Panc1 (cell line): ENCODE measurements around the gene PIK3R5. TPM values are rescaled to one million over a fixed set of nuclear protein-coding genes. Genes with fewer than 3 reads are reported as not detected.
A peak's percentile ranks its signal among the peaks of the same experiment; 100 is the strongest.

Experiments used
- ATAC-seq: fragments of 200-7000 bp; cut with Tn5 transposase; 2 replicates; pipeline ENCODE4 v1.9.1; 2020; ENCODE audit warnings: mild to moderate bottlenecking, moderate library complexity
- BruUV-seq: library from RNA; stranded (reverse); fragments of 400-500 nt; replicated peaks from 2 replicates; lab custom pipeline; 2021; lab: Mats Ljungman, UMichigan
- CTCF ChIA-PET: fragments of 300-600 bp; sonication (Branson Sonifier 250); formaldehyde crosslinking; loops from one replicate; lab custom pipeline; 2022; ENCODE audit warnings: antibody characterized with exemption; lab: Charles Lee
- POLR2A ChIA-PET: fragments of 300-600 bp; sonication (Branson Sonifier 250); formaldehyde crosslinking; loops from one replicate; lab custom pipeline; 2022; ENCODE audit warnings: antibody characterized with exemption; lab: Charles Lee
- DNase-seq: peaks from one replicate; pipeline ENCODE4 v3.0.0-alpha.2; 2010; ENCODE audit warnings: low read depth, low spot score
- H3K27ac ChIP-seq: 2 replicates; pipeline ENCODE4 v1.5.1; 2011; ENCODE audit warnings: mild to moderate bottlenecking, low read length, inconsistent platforms
- H3K27me3 ChIP-seq: fragments of 200-500 bp; sonication (Bioruptor generic); 2 replicates; pipeline ENCODE4 v1.6.0; 2014; ENCODE audit warnings: low read length, inconsistent platforms; ENCODE audit not compliant: control insufficient read depth, insufficient read depth
- H3K36me3 ChIP-seq: fragments of 200-500 bp; sonication (Bioruptor generic); 2 replicates; pipeline ENCODE4 v1.5.1; 2014; ENCODE audit warnings: inconsistent platforms, mild to moderate bottlenecking, low read length, moderate library complexity; ENCODE audit not compliant: control insufficient read depth, insufficient read depth
- H3K4me1 ChIP-seq: 2 replicates; pipeline ENCODE4 v1.5.1; 2011; ENCODE audit warnings: inconsistent platforms, mild to moderate bottlenecking, low read length, moderate library complexity; ENCODE audit not compliant: control insufficient read depth, insufficient read depth
- H3K4me3 ChIP-seq, 2 experiments: 2 replicates each; pipeline ENCODE4 v1.5.1; 2011 to 2012; ENCODE audit warnings: low read depth in 2 of 2, low read length in 2 of 2, mild to moderate bottlenecking in 2 of 2, inconsistent platforms in 1 of 2, moderate library complexity in 1 of 2
- H3K9me3 ChIP-seq: fragments of 200-500 bp; sonication (Bioruptor generic); 2 replicates; pipeline ENCODE4 v1.5.1; 2014; ENCODE audit warnings: low read depth, mild to moderate bottlenecking, inconsistent platforms, low read length, moderate library complexity; ENCODE audit not compliant: control insufficient read depth, insufficient read depth
- POLR2AphosphoS5 ChIP-seq: IDR thresholded peaks from 2 replicates; pipeline ENCODE4 v1.6.1; 2012; ENCODE audit warnings: mild to moderate bottlenecking, low read depth, low read length, moderate library complexity
- SIN3A ChIP-seq: IDR thresholded peaks from 2 replicates; pipeline ENCODE4 v1.6.1; 2012; ENCODE audit warnings: low read depth, mild to moderate bottlenecking, low read length, moderate library complexity, borderline replicate concordance; ENCODE audit not compliant: insufficient read depth
- TCF7L2 ChIP-seq: IDR thresholded peaks from 2 replicates; pipeline ENCODE4 v1.6.1; 2011; ENCODE audit warnings: mild to moderate bottlenecking, low read depth, low read length, inconsistent platforms
- in situ Hi-C: cut with HindIII; loops from 2 replicates; pipeline ENCODE4 v1.10.0; 2016; ENCODE audit warnings: low sequenced_read_pairs, low pct_unique_long_range_greater_than_20kb
- intact Hi-C: fragments of 100-400 bp; cut with micrococcal nuclease; formaldehyde crosslinking; loops from one replicate; pipeline ENCODE4 v1.10.0; 2022; ENCODE audit not compliant: unreplicated experiment
- total RNA-seq: library from RNA; stranded (reverse); gene quantifications from one replicate; pipeline ENCODE4 v1.2.1, GENCODE V29; 2021; ENCODE audit not compliant: unreplicated experiment
- TF ChIP-seq, protein P1 (sequence below): fragments of 450-650 bp; IDR thresholded peaks from 2 replicates; pipeline ENCODE4 v1.5.1; 2017; ENCODE audit warnings: mild to moderate bottlenecking
- TF ChIP-seq, protein P2 (sequence below), 2 experiments: IDR thresholded peaks; 2 replicates each; pipeline ENCODE4 v1.6.1; 2011 to 2012; ENCODE audit warnings: low read depth in 2 of 2, control low read depth in 1 of 2, low read length in 1 of 2, mild to moderate bottlenecking in 1 of 2, moderate library complexity in 1 of 2; ENCODE audit not compliant: insufficient read depth in 1 of 2

Gene PIK3R5
- total RNA-seq, 1 experiment from 2014 or later, result 0.15 TPM

- H3K27me3 ChIP-seq, result no peaks in the 10 kb centered on the region; the same call in 1 of the 2 replicates
- no peak for DNase-seq
- H3K27ac ChIP-seq, result no peak overlapping the region
- CTCF ChIA-PET, result no interaction called here
- H3K36me3 ChIP-seq, result no peaks in the 10 kb centered on the region
- BruUV-seq, result no TSS peak
- in situ Hi-C loops (no loop called here), intact Hi-C loops (no loop called here)
- H3K4me1 ChIP-seq, result no peaks in the 10 kb centered on the region
- no peak overlapping the region for H3K4me3 ChIP-seq
- no peak for ATAC-seq
- H3K9me3 ChIP-seq, result peaks cover 3% of the 10 kb centered on the region; the same call in 1 of the 2 replicates
- TF ChIP-seq, protein P1, sequence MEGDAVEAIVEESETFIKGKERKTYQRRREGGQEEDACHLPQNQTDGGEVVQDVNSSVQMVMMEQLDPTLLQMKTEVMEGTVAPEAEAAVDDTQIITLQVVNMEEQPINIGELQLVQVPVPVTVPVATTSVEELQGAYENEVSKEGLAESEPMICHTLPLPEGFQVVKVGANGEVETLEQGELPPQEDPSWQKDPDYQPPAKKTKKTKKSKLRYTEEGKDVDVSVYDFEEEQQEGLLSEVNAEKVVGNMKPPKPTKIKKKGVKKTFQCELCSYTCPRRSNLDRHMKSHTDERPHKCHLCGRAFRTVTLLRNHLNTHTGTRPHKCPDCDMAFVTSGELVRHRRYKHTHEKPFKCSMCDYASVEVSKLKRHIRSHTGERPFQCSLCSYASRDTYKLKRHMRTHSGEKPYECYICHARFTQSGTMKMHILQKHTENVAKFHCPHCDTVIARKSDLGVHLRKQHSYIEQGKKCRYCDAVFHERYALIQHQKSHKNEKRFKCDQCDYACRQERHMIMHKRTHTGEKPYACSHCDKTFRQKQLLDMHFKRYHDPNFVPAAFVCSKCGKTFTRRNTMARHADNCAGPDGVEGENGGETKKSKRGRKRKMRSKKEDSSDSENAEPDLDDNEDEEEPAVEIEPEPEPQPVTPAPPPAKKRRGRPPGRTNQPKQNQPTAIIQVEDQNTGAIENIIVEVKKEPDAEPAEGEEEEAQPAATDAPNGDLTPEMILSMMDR, result no peak
- TF ChIP-seq SIN3A (no peak), TCF7L2 (no peak), POLR2AphosphoS5 (no peak)
- TF ChIP-seq, protein P2, sequence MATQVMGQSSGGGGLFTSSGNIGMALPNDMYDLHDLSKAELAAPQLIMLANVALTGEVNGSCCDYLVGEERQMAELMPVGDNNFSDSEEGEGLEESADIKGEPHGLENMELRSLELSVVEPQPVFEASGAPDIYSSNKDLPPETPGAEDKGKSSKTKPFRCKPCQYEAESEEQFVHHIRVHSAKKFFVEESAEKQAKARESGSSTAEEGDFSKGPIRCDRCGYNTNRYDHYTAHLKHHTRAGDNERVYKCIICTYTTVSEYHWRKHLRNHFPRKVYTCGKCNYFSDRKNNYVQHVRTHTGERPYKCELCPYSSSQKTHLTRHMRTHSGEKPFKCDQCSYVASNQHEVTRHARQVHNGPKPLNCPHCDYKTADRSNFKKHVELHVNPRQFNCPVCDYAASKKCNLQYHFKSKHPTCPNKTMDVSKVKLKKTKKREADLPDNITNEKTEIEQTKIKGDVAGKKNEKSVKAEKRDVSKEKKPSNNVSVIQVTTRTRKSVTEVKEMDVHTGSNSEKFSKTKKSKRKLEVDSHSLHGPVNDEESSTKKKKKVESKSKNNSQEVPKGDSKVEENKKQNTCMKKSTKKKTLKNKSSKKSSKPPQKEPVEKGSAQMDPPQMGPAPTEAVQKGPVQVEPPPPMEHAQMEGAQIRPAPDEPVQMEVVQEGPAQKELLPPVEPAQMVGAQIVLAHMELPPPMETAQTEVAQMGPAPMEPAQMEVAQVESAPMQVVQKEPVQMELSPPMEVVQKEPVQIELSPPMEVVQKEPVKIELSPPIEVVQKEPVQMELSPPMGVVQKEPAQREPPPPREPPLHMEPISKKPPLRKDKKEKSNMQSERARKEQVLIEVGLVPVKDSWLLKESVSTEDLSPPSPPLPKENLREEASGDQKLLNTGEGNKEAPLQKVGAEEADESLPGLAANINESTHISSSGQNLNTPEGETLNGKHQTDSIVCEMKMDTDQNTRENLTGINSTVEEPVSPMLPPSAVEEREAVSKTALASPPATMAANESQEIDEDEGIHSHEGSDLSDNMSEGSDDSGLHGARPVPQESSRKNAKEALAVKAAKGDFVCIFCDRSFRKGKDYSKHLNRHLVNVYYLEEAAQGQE (IDR thresholded peaks at IDR 0.05; ENCODE audit: insufficient read depth in 1 of 2, low read depth in 2 of 2, low read length in 1 of 2), result no peak
- POLR2A ChIA-PET, result no interaction called here
Measured at GRCh38 chr17:8922928-8923327, 42.6 kb downstream of the PIK3R5 start.

GRCh38 chr17:8922451-8922850 lies 43.1 kb downstream of the PIK3R5 start:
- CTCF ChIA-PET, result no interaction called here
- intact Hi-C loops (no loop called here), in situ Hi-C loops (no loop called here)
- TF ChIP-seq TCF7L2 (no peak), SIN3A (no peak), POLR2AphosphoS5 (no peak)
- TF ChIP-seq, protein P1, result no peak
- TF ChIP-seq, protein P2 (IDR thresholded peaks at IDR 0.05; ENCODE audit: insufficient read depth in 1 of 2, low read depth in 2 of 2, low read length in 1 of 2), result no peak
- Histone ChIP-seq H3K9me3 (peaks cover 3% of the 10 kb centered on the region; the same call in 1 of the 2 replicates), H3K27ac (no peak overlapping the region), H3K4me1 (no peaks in the 10 kb centered on the region), H3K27me3 (no peaks in the 10 kb centered on the region; the same call in 1 of the 2 replicates), H3K4me3 (no peak overlapping the region), H3K36me3 (no peaks in the 10 kb centered on the region)
- POLR2A ChIA-PET, result no interaction called here
- no TSS peak for BruUV-seq
- ATAC-seq (no peak), DNase-seq (peak; percentile 18)
